SK-N-SH treated with all-trans-retinoic acid at 6 μM for 48 hours (cell line): Measurements from ENCODE around the gene SCMH1.

Source experiments
- ATAC-seq: fragments of 200-7000 bp; cut with Tn5 transposase; 3 replicates; pipeline ENCODE4 v1.9.1; 2020; ENCODE audit warnings: mild to moderate bottlenecking, moderate library complexity
- BACH2 ChIP-seq: fragments of 250-450 bp; sonication (Bioruptor Pico); IDR thresholded peaks from 2 replicates; pipeline ENCODE4 v1.9.0; 2021; ENCODE audit warnings: mild to moderate bottlenecking, borderline replicate concordance
- CREB5 ChIP-seq: fragments of 250-450 bp; sonication (Bioruptor Pico); IDR thresholded peaks from 2 replicates; pipeline ENCODE4 v1.5.1; 2020; ENCODE audit warnings: low read depth, mild to moderate bottlenecking, moderate library complexity
- CSRNP3 ChIP-seq: fragments of 250-450 bp; sonication (Bioruptor Pico); IDR thresholded peaks from 2 replicates; pipeline ENCODE4 v1.5.1; 2021; ENCODE audit warnings: mild to moderate bottlenecking, moderate library complexity
- ESRRG ChIP-seq: fragments of 250-450 bp; sonication (Bioruptor Pico); IDR thresholded peaks from 2 replicates; pipeline ENCODE4 v1.6.1; 2021; ENCODE audit warnings: mild to moderate bottlenecking
- ISL1 ChIP-seq: fragments of 250-450 bp; sonication (Bioruptor Pico); IDR thresholded peaks from 2 replicates; pipeline ENCODE4 v2.1.2; 2022; ENCODE audit warnings: mild to moderate bottlenecking, moderate library complexity
- OSR1 ChIP-seq: fragments of 250-450 bp; sonication (Bioruptor Pico); IDR thresholded peaks from 2 replicates; pipeline ENCODE4 v1.8.0; 2022; ENCODE audit warnings: moderate library complexity, mild to moderate bottlenecking, inconsistent platforms
- PATZ1 ChIP-seq: fragments of 250-450 bp; sonication (Bioruptor Pico); IDR thresholded peaks from 2 replicates; pipeline ENCODE4 v1.8.0; 2020; ENCODE audit warnings: mild to moderate bottlenecking, moderate library complexity, borderline replicate concordance
- SNAI2 ChIP-seq: fragments of 250-450 bp; sonication (Bioruptor Pico); IDR thresholded peaks from 2 replicates; pipeline ENCODE4 v1.5.0; 2020; ENCODE audit warnings: mild to moderate bottlenecking, moderate library complexity
- TCF4 ChIP-seq: fragments of 250-450 bp; sonication (Bioruptor Pico); IDR thresholded peaks from 2 replicates; pipeline ENCODE4 v1.8.0; 2021; ENCODE audit warnings: mild to moderate bottlenecking, moderate library complexity, borderline replicate concordance
- TSHZ2 ChIP-seq: fragments of 250-450 bp; sonication (Bioruptor Pico); IDR thresholded peaks from 2 replicates; pipeline ENCODE4 v1.5.0; 2020; ENCODE audit warnings: mild to moderate bottlenecking, moderate library complexity
- ZC3H10 ChIP-seq: fragments of 250-450 bp; sonication (Bioruptor Pico); IDR thresholded peaks from 2 replicates; pipeline ENCODE4 v1.5.1; 2021; ENCODE audit warnings: mild to moderate bottlenecking, moderate library complexity
- ZFP3 ChIP-seq: fragments of 250-450 bp; sonication (Bioruptor Pico); IDR thresholded peaks from 2 replicates; pipeline ENCODE4 v1.5.0; 2020; ENCODE audit warnings: mild to moderate bottlenecking, moderate library complexity
- ZFP30 ChIP-seq: fragments of 450-650 bp; formaldehyde crosslinking; IDR thresholded peaks from 2 replicates; pipeline ENCODE4 v1.5.0; 2022; ENCODE audit warnings: mild to moderate bottlenecking, moderate library complexity
- ZNF8 ChIP-seq: fragments of 450-650 bp; formaldehyde crosslinking; IDR thresholded peaks from 2 replicates; pipeline ENCODE4 v1.5.0; 2020; ENCODE audit warnings: mild to moderate bottlenecking, moderate library complexity
- TF ChIP-seq, protein P1 (sequence below): fragments of 250-450 bp; sonication (Bioruptor Pico); IDR thresholded peaks from 2 replicates; pipeline ENCODE4 v1.8.0; 2021; ENCODE audit warnings: low read depth, mild to moderate bottlenecking, moderate library complexity, borderline replicate concordance

The SCMH1 gene

GRCh38 chr1:40986956-40987355, 255.2 kb downstream of the SCMH1 start:
- TF ChIP-seq CREB5 (no peak), ESRRG (no peak)
- ATAC-seq: no peak

- no peak for TF ChIP-seq PATZ1 (CRISPR knock-in tag)
- no peak for TF ChIP-seq ZFP3 (CRISPR knock-in tag)
- TF ChIP-seq, protein P1, sequence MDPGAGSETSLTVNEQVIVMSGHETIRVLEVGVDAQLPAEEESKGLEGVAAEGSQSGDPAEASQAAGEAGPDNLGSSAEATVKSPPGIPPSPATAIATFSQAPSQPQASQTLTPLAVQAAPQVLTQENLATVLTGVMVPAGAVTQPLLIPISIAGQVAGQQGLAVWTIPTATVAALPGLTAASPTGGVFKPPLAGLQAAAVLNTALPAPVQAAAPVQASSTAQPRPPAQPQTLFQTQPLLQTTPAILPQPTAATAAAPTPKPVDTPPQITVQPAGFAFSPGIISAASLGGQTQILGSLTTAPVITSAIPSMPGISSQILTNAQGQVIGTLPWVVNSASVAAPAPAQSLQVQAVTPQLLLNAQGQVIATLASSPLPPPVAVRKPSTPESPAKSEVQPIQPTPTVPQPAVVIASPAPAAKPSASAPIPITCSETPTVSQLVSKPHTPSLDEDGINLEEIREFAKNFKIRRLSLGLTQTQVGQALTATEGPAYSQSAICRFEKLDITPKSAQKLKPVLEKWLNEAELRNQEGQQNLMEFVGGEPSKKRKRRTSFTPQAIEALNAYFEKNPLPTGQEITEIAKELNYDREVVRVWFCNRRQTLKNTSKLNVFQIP (CRISPR knock-in tag): no peak
- no peak for TF ChIP-seq TSHZ2 (CRISPR knock-in tag)
- TF ChIP-seq BACH2: no peak
- no peak for TF ChIP-seq OSR1 (CRISPR knock-in tag)
- TF ChIP-seq ESRRG: no peak
- TF ChIP-seq TCF4 (CRISPR knock-in tag): no peak
- no peak for TF ChIP-seq CSRNP3 (CRISPR knock-in tag)
- TF ChIP-seq ZC3H10: no peak
- no peak for ATAC-seq
Measured at GRCh38 chr1:40986328-40986783, 255.8 kb downstream of the SCMH1 start.

GRCh38 chr1:40985875-40986274, 256.2 kb downstream of the SCMH1 start:
- no peak for TF ChIP-seq CREB5
- ATAC-seq: no peak

DNA sequence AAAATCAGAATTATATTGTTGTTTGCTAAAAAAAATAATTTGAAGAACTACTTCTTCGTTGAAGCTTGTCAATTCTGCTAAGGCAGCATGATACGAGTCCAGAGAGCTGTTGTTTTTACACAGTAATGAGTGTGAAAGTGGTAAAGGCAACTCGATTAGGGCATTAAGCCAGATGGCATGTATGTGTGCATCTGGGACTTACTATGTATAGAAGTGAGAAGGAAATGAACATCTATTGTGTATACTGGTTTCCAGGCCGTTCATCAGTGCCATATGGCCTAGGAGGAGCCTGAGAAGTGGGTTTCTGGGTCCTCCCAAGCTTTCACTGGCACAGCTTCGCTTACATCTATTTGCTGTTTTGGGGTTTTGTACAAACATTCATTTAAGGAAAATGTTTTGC, 256.9 kb downstream of the SCMH1 start:
- no peak for ATAC-seq
- TF ChIP-seq BACH2 (no peak), ZFP30 (CRISPR knock-in tag) (no peak), PATZ1 (CRISPR knock-in tag) (no peak), TCF4 (CRISPR knock-in tag) (no peak), ZFP3 (CRISPR knock-in tag) (no peak), ISL1 (no peak), ZNF8 (CRISPR knock-in tag) (no peak), TSHZ2 (CRISPR knock-in tag) (no peak), CSRNP3 (CRISPR knock-in tag) (no peak), SNAI2 (CRISPR knock-in tag) (no peak)
- TF ChIP-seq, protein P1 (CRISPR knock-in tag): no peak
